ENCODE results near the gene POLR1A.

- no peak for TF ChIP-seq CTCF (IDR thresholded peaks at IDR 0.05)
- TF ChIP-seq EP300 (IDR thresholded peaks at IDR 0.05) = no peak
- no peak for TF ChIP-seq POLR2A (IDR thresholded peaks at IDR 0.05)
- TF ChIP-seq POLR2AphosphoS5 (IDR thresholded peaks at IDR 0.05) = no peak
Observed at GRCh38 chr2:85995648-85996529, 109.8 kb downstream of the POLR1A start.
